LNCAP (cell line): Measurements from ENCODE around the gene CTPS1.

ENCODE experiments used
- CTCF ChIP-seq: fragments of 450-650 bp; IDR thresholded peaks from 2 replicates; pipeline ENCODE4 v1.5.1; 2017; ENCODE audit warnings: mild to moderate bottlenecking

Gene CTPS1

GRCh38 chr1:41025979-41026819, 46.7 kb downstream of the CTPS1 start:
- TF ChIP-seq CTCF = no peak

GRCh38 chr1:41028034-41028642, 48.6 kb downstream of the CTPS1 start:
- TF ChIP-seq CTCF = no peak

- no peak for TF ChIP-seq CTCF
Measured at GRCh38 chr1:41030872-41031616, 51.5 kb downstream of the CTPS1 start.

GRCh38 chr1:41032147-41032546, 52.7 kb downstream of the CTPS1 start:
- no peak for TF ChIP-seq CTCF

GRCh38 chr1:41033272-41033671, 53.8 kb downstream of the CTPS1 start:
- TF ChIP-seq CTCF = no peak

- no peak for TF ChIP-seq CTCF
Measured at GRCh38 chr1:41037116-41037903, 57.8 kb downstream of the CTPS1 start.

GRCh38 chr1:41038110-41038509, 58.6 kb downstream of the CTPS1 start:
- TF ChIP-seq CTCF = no peak
